Loucy (cell line): ENCODE measurements around the gene HMX1.

Source experiments
- H2AFZ ChIP-seq: fragments of 200-600 bp; sonication (generic); 2 replicates; pipeline ENCODE4 v1.6.0; 2016; ENCODE audit warnings: antibody characterized with exemption, mild to moderate bottlenecking, low read length, moderate library complexity
- H3F3A ChIP-seq: fragments of 200-600 bp; 2 replicates; pipeline ENCODE4 v1.6.0; 2016; ENCODE audit warnings: antibody characterized with exemption, low read depth, mild to moderate bottlenecking
- H3K27me3 ChIP-seq: fragments of 200-600 bp; sonication (generic); 2 replicates; pipeline ENCODE4 v1.6.1; 2014; ENCODE audit warnings: low read length, mild to moderate bottlenecking; ENCODE audit not compliant: insufficient read depth, poor library complexity, severe bottlenecking
- H3K36me3 ChIP-seq: fragments of 200-600 bp; sonication (generic); 2 replicates; pipeline ENCODE4 v1.6.1; 2016; ENCODE audit warnings: low read length; ENCODE audit not compliant: insufficient read depth
- H3K4me1 ChIP-seq: fragments of 200-600 bp; sonication (generic); 2 replicates; pipeline ENCODE4 v1.5.1; 2014; ENCODE audit warnings: low read length, mild to moderate bottlenecking; ENCODE audit not compliant: insufficient read depth, poor library complexity, severe bottlenecking
- H3K4me2 ChIP-seq: fragments of 200-600 bp; sonication (generic); 2 replicates; pipeline ENCODE4 v1.6.0; 2014; ENCODE audit warnings: antibody characterized with exemption, low read length, low read depth, mild to moderate bottlenecking; ENCODE audit not compliant: poor library complexity, severe bottlenecking
- H3K4me3 ChIP-seq: fragments of 200-600 bp; sonication (generic); 2 replicates; pipeline ENCODE4 v1.5.1; 2014; ENCODE audit warnings: low read length, mild to moderate bottlenecking, mixed read lengths; ENCODE audit not compliant: poor library complexity, severe bottlenecking
- H3K79me2 ChIP-seq: fragments of 200-600 bp; sonication (generic); 2 replicates; pipeline ENCODE4 v1.6.1; 2014; ENCODE audit warnings: low read length; ENCODE audit not compliant: insufficient read depth
- H3K9ac ChIP-seq: fragments of 200-600 bp; sonication (generic); 2 replicates; pipeline ENCODE4 v1.6.0; 2014; ENCODE audit warnings: mild to moderate bottlenecking, low read depth, low read length, moderate library complexity; ENCODE audit not compliant: poor library complexity, severe bottlenecking
- H3K9me2 ChIP-seq: fragments of 200-600 bp; sonication (generic); replicated peaks from 2 replicates; pipeline ENCODE4 v1.6.1; 2016; ENCODE audit warnings: low read depth, low read length, mixed read lengths
- H3K9me3 ChIP-seq: fragments of 200-600 bp; sonication (generic); 2 replicates; pipeline ENCODE4 v1.6.1; 2014; ENCODE audit warnings: mild to moderate bottlenecking, antibody characterized with exemption, low read length, low read depth; ENCODE audit not compliant: insufficient read depth
- H4K20me1 ChIP-seq: fragments of 200-600 bp; sonication (generic); 2 replicates; pipeline ENCODE4 v1.6.0; 2014; ENCODE audit warnings: antibody characterized with exemption, low read length, mild to moderate bottlenecking; ENCODE audit not compliant: insufficient read depth, poor library complexity, severe bottlenecking
- EZH2phosphoT487 ChIP-seq: fragments of 200-600 bp; IDR thresholded peaks from 2 replicates; pipeline ENCODE4 v1.6.1; 2018; ENCODE audit warnings: antibody characterized with exemption, mild to moderate bottlenecking, moderate library complexity, borderline replicate concordance
- TF ChIP-seq, protein P1 (sequence below): fragments of 200-600 bp; sonication (generic); conservative IDR thresholded peaks from 2 replicates; pipeline ENCODE4 v1.5.1; 2014; ENCODE audit warnings: mild to moderate bottlenecking, antibody characterized with exemption, low read length

The HMX1 gene

GRCh38 chr4:8865681-8866310, 5.8 kb downstream of the HMX1 start:
- Histone ChIP-seq H3K4me1 (no peaks in the 10 kb centered on the region), H3K4me3 (no peak overlapping the region), H3F3A (no peaks in the 10 kb centered on the region), H4K20me1 (no peaks in the 10 kb centered on the region), H3K9me2 (no peaks in the 10 kb centered on the region), H3K27me3 (no peaks in the 10 kb centered on the region), H3K79me2 (no peaks in the 10 kb centered on the region), H3K4me2 (no peak overlapping the region), H2AFZ (no peak overlapping the region), H3K9me3 (no peaks in the 10 kb centered on the region; the same call in 1 of the 2 replicates), H3K36me3 (no peaks in the 10 kb centered on the region), H3K9ac (no peak overlapping the region)
- TF ChIP-seq EZH2phosphoT487: no peak
- TF ChIP-seq, protein P1, sequence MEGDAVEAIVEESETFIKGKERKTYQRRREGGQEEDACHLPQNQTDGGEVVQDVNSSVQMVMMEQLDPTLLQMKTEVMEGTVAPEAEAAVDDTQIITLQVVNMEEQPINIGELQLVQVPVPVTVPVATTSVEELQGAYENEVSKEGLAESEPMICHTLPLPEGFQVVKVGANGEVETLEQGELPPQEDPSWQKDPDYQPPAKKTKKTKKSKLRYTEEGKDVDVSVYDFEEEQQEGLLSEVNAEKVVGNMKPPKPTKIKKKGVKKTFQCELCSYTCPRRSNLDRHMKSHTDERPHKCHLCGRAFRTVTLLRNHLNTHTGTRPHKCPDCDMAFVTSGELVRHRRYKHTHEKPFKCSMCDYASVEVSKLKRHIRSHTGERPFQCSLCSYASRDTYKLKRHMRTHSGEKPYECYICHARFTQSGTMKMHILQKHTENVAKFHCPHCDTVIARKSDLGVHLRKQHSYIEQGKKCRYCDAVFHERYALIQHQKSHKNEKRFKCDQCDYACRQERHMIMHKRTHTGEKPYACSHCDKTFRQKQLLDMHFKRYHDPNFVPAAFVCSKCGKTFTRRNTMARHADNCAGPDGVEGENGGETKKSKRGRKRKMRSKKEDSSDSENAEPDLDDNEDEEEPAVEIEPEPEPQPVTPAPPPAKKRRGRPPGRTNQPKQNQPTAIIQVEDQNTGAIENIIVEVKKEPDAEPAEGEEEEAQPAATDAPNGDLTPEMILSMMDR: no peak

GRCh38 chr4:8864912-8865680, 6.5 kb downstream of the HMX1 start:
- Histone ChIP-seq H4K20me1 (no peaks in the 10 kb centered on the region), H3F3A (no peaks in the 10 kb centered on the region), H2AFZ (no peak overlapping the region), H3K27me3 (no peaks in the 10 kb centered on the region), H3K9ac (no peak overlapping the region), H3K36me3 (no peaks in the 10 kb centered on the region), H3K79me2 (no peaks in the 10 kb centered on the region), H3K4me1 (no peaks in the 10 kb centered on the region), H3K9me3 (no peaks in the 10 kb centered on the region; the same call in 1 of the 2 replicates), H3K4me3 (no peak overlapping the region), H3K4me2 (no peak overlapping the region), H3K9me2 (no peaks in the 10 kb centered on the region)
- TF ChIP-seq, protein P1: no peak
- no peak for TF ChIP-seq EZH2phosphoT487

DNA sequence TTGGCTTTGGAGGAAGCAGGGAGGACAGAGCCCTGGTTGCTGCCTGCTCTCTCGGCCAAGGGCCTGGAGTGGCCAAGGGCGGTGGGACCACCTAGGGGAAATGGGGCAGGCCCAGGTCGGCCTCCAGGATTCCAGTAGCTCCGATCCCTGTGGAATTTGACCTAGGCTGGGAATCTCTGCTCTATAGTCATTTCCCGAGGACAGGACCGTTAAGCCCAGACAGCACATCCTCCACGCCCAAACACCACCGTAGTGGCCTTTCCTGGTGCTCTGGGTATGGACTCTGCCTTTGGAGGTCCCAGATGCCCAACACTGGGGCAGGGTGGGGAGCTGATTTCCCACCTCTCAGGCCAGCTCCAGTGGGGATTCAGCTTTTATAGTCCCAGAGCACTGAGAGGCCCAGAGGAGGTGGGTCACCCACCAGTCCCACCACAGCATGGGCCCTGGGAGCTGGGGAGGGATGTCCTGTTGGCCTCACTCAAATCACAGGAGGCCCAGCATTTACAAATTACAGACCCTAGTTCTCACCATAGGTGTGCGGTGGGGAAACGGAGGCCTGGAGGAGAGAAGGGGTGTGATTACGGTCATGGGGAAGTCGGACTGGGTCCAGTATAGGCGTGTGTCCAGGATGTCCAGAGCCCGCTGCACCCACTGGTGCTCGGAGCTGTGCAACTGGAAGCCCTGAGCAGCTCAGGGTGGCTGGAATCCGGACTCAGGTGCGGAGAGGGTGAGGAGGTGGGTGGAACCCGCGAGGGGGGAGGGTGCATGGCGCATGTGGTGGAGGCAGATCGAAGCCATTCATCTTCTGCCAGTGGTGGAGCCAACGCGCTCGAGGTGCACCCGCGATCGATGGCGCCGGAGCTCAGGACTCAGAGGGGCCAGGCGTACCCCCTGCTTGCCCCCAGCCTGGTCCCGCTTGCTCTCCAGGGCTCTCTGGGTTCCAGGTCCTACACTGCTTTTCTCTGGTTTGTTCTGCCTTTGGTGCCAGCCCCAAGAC, 7.7 kb downstream of the HMX1 start:
- no peaks in the 10 kb centered on the region for H3K27me3 ChIP-seq

More for the DNA sequence above, 7.7 kb downstream of the HMX1 start:
- H3K4me2 ChIP-seq: no peak overlapping the region
- H3K4me3 ChIP-seq: no peak overlapping the region
- H3K79me2 ChIP-seq: no peaks in the 10 kb centered on the region
- H3K9ac ChIP-seq: no peak overlapping the region
- peaks cover 5% of the 10 kb centered on the region; the same call in 1 of the 2 replicates for H3K9me3 ChIP-seq
- no peaks in the 10 kb centered on the region for H3F3A ChIP-seq
- TF ChIP-seq, protein P1: no peak
- TF ChIP-seq EZH2phosphoT487: no peak
- no peaks in the 10 kb centered on the region for H4K20me1 ChIP-seq
- H2AFZ ChIP-seq: no peak overlapping the region
- no peaks in the 10 kb centered on the region for H3K9me2 ChIP-seq
- no peaks in the 10 kb centered on the region for H3K4me1 ChIP-seq
- H3K36me3 ChIP-seq: no peaks in the 10 kb centered on the region
